NCI-H446 (cell line): ENCODE measurements around the gene FCN3.
"Not testable (repeated sequence)": the region's sequence is repeated elsewhere in the genome, so short reads cannot be mapped to it uniquely, and the experiment has no call there.

Experiments used
- DNase-seq, 2 experiments: peaks; one replicate each; lab custom pipeline; 2025; lab: John Stamatoyannopoulos, UW

The FCN3 gene

DNA sequence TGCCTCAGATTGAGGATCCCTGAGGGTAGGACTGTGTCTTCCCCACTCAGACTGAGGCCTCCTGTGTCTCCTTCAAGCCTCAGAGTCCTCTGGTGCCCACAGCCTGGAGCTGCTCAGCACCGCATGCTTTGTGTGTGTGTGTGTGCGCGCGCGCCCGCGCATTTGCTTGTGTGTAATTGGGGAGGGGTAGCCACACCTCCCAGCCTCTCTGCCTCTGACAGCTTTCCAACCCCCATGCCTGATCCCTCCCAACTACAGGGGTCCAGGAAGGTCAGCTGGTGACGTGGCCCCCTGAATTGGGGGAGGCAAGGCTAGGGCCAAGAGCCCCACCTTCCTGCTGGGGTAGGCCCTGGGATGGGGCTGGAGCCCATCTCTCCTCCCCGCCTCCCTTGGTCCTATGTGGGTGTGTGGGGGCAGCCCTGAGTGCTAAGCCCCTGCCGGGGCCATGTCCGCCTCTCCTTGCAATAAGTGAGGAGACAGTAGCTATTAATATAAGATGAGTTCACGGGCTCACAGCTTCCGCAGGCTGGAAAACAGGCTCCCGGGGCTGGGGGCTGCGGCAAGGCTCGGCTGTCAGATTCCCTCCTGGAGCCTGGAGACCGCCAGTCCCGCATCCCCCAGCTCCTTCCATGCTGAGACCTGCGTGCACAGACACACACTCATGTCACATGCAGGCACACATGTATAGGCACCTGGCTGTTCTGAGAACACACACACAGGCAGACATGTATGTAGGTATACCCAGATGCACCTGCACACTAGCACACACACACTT lies 24.8 kb upstream of the FCN3 start:
- DNase-seq, result no peak

- no peak for DNase-seq
Observed at GRCh38 chr1:27398405-27399149, 24.0 kb upstream of the FCN3 start.

- no peak for DNase-seq
Observed at GRCh38 chr1:27397749-27398148, 23.1 kb upstream of the FCN3 start.

- no peak for DNase-seq
Observed at GRCh38 chr1:27397110-27397509, 22.5 kb upstream of the FCN3 start.

- DNase-seq, result peak; percentile 62 to 85
Observed at GRCh38 chr1:27395441-27396195, 21.0 kb upstream of the FCN3 start.

GRCh38 chr1:27394925-27395324 lies 20.3 kb upstream of the FCN3 start:
- DNase-seq, result no peak

DNA sequence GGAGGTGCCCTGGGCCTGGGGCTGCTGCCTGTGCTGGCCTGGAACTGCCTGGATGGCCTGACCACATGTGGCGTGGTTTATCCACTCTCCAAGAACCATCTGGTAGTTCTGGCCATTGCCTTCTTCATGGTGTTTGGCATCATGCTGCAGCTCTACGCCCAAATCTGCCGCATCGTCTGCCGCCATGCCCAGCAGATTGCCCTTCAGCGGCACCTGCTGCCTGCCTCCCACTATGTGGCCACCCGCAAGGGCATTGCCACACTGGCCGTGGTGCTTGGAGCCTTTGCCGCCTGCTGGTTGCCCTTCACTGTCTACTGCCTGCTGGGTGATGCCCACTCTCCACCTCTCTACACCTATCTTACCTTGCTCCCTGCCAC lies 19.6 kb upstream of the FCN3 start:
- DNase-seq, result no peak

GRCh38 chr1:27393641-27394281 lies 19.1 kb upstream of the FCN3 start:
- no peak for DNase-seq

DNA sequence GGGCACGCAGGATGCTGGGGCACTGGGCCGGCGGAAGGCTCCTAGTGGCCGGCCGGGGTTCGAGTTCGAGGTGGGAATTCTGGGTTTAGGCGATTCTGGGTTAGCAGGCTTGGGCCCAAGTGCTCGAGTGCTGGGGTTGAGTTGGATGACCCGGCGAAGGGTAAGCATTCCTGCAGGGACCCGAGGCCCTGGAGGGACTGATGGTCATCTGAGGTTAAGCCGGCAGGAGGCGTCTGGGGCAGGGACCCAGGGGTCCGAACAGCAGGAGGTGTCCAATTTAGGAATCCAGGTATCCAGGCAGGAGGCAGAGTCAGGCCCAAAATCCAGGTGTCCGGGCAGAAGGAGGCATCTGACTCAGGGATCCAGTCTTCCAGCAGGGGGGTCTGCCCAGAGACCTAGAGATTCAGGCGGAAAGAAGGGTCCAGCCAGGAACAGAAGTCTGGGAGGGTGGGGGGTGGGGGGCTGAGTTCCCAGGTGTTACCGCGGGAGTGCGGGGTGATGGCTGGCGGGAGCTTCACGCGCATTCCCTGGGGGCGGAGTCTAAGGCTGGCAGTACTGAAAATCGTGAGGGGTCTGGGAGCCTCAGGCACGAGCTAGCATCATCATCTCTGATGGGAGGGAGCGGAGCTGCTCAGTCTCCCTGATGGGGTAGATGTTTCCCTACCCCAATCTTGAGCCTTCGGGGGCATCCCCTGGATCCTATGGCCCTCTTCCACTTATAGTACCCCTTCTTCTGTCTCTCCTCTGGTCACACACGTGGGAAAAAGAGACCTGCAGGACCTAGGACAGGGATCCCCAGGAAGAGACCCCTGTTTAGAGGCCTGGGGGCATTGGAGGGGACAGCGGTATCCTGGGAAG lies 18.4 kb upstream of the FCN3 start:
- peak in 1 of 2 experiments; percentile 24 for DNase-seq

DNA sequence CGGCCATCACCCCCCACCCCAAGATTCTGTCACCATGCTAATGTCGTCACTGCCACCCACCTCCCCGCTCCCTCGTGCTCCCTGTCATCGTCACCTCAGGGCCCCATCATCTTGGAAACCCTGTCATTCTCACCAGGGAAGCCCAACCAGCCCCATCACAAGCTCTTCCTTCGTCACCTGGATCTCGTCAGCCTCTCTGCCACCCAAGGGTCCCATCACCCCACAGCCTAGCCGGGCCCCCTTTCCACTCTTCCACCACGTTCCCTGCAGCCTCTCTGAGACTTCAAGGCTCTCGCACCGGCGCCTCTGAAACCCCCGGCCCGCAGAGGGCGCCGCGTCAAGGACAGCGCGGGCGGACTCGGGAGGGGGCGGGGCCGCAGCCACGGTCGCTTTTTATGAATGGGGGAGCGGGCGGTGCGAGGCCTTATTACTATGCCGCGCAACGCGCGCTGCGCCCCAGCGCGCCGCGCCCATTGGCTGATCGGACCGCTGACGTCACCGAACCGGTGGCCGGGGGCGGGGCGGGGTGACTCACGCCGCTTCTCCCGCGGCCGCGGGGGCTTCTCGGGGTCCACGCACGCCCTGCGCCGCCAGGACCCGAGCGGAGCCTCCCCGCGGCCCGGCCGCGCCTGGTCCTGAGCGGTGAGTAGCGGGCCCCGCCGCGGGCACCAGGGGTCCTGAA lies 17.6 kb upstream of the FCN3 start, which contains the start of gene GPR3:
GPR3 (plus strand) TSS at position 527 of the 682 bp plus-strand sequence. CDS start 1,177 bp downstream, outside the sequence.
- DNase-seq, result peak; percentile 81 to 96

- peak in 1 of 2 experiments; percentile 23 for DNase-seq
Observed at GRCh38 chr1:27391511-27392095, 17.0 kb upstream of the FCN3 start.

GRCh38 chr1:27388337-27389005 lies 13.8 kb upstream of the FCN3 start:
- DNase-seq, result peak in 1 of 2 experiments; percentile 53

- not testable (repeated sequence) for DNase-seq
Observed at GRCh38 chr1:27384797-27385196, 10.2 kb upstream of the FCN3 start.

GRCh38 chr1:27383661-27384060 lies 9.0 kb upstream of the FCN3 start:
- no peak for DNase-seq

GRCh38 chr1:27383039-27383605 lies 8.5 kb upstream of the FCN3 start, which contains the start of gene CD164L2:
Gene CD164L2 (minus strand): TSS chr1:27383333. CDS start chr1:27383239, 94 bp downstream.
- no peak for DNase-seq

GRCh38 chr1:27381969-27382762 lies 7.5 kb upstream of the FCN3 start:
- no peak for DNase-seq

DNA sequence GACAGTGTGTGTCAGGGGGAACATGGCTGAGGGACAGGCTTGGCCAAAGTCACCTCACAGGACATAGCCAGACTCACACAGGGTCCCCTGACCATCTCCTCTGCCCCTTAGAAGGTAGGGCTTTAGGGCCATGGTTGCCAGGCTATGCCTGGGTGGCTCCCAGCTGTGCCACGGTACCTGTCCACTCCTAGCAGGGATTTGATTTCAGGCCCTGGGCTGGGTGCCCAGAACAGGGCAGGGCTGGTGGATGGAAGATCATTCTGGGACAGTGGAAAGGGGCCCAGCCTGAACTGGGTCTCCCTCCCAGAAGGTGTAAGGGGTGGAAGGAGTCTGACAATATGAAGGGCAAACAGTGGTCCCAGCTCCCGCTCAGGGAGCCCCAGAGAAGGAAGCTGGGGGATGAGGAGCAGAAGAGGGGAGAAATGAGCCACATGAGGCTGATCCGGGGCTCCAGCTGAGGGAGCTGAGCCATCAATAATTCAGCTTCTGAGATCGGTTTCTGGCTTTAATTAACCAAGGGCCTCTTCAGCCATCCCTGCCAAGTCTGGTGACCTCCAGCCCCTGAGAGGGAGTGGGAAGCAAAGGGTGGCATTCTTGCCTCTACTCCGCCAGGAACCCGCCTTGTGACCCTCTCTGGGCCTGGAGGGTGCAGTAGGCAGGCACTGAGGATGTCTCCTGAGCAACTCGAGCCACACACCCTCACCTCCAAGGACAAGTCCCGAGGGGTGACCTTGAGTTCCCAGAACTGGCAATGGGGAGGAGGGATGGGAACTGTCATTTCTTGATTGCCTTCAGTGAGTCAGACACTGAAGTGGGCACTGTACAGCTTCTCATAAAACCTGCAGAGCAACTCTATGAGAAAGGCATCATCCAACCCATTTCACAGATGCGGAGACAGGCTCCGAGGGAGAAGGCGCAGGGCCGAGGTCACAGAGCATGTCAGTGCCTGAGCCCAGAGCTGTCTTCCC lies 6.4 kb upstream of the FCN3 start:
- DNase-seq, result no peak
